Transverse colon (tissue), 4 donors: ENCODE data around the gene OR52E8. TPM values are rescaled to one million over a fixed set of nuclear protein-coding genes. Genes with fewer than 3 reads are reported as not detected.
A peak's percentile ranks its signal among the peaks of the same experiment; 100 is the strongest.

Source experiments
- DNase-seq: peaks from one replicate; pipeline ENCODE4 v3.0.0-alpha.2; 2019
- H3K27ac ChIP-seq, 4 donors: fragments of 200-600 bp; sonication (generic); 2 replicates each; pipeline ENCODE4 v1.5.1; 2016 to 2018; ENCODE audit warnings: inconsistent platforms in 4 of 4
- H3K27me3 ChIP-seq: fragments of 200-600 bp; sonication (generic); 2 replicates; pipeline ENCODE4 v1.5.1; 2017; ENCODE audit warnings: inconsistent platforms
- H3K36me3 ChIP-seq, 4 donors: fragments of 200-600 bp; sonication (generic); 2 replicates each; pipeline ENCODE4 v1.5.1; 2017 to 2019; ENCODE audit warnings: inconsistent platforms in 4 of 4
- H3K4me1 ChIP-seq, 4 donors: fragments of 200-600 bp; sonication (generic); 2 replicates each; pipeline ENCODE4 v1.5.1; 2017 to 2020; ENCODE audit warnings: inconsistent platforms in 4 of 4
- H3K4me3 ChIP-seq, 4 donors: fragments of 200-600 bp; sonication (generic); 1 replicate in 1 of 4; 2 replicates in 3 of 4; pipeline versions ENCODE4 v1.5.1 to v1.6.1; 2017 to 2019; ENCODE audit warnings: inconsistent platforms in 4 of 4
- H3K9me3 ChIP-seq, 2 donors: fragments of 200-600 bp; sonication (generic); 2 replicates each; pipeline ENCODE4 v1.5.1; 2017 to 2019; ENCODE audit warnings: inconsistent platforms in 2 of 2
- EP300 ChIP-seq: sonication (generic); formaldehyde crosslinking; IDR thresholded peaks from one replicate; pipeline ENCODE4 v1.6.1; 2017; ENCODE audit warnings: antibody characterized with exemption, low read depth
- POLR2A ChIP-seq: fragments of 450-650 bp; IDR thresholded peaks from one replicate; pipeline ENCODE4 v1.6.1; 2016; ENCODE audit warnings: antibody characterized with exemption, mild to moderate bottlenecking, moderate library complexity
- POLR2AphosphoS5 ChIP-seq, 3 donors: sonication (generic); formaldehyde crosslinking; IDR thresholded peaks; one replicate each; pipeline ENCODE4 v1.6.1; 2016; ENCODE audit warnings: antibody characterized with exemption in 3 of 3
- WGBS, 2 donors: methylation state at CpG; one replicate each; pipeline ENCODE4 v1.1.5; 2018; ENCODE audit warnings: low coverage in 1 of 2; 5-methylcytosine and 5-hydroxymethylcytosine counted together
- in situ Hi-C, 4 donors: fragments of 200-750 bp; cut with MboI; loops; one replicate each; pipeline versions ENCODE4 v1.15.0 to v1.15.1; 2017; ENCODE audit warnings: low sequenced_read_pairs in 3 of 4, low pct_ligation_motif_present in 1 of 4, low pct_unique_long_range_greater_than_20kb in 1 of 4
- intact Hi-C: fragments of 100-400 bp; cut with DNase I; formaldehyde crosslinking; loops from one replicate; pipeline ENCODE4 v1.15.1; 2023; ENCODE audit warnings: low total_unique reads
- total RNA-seq, 4 donors: library from RNA; depleted of rRNA; stranded (reverse); fragments of >200 nt; gene quantifications; one replicate each; pipeline ENCODE4 v1.1.0, GENCODE V29; 2016
- TF ChIP-seq, protein P1 (sequence below), 5 experiments: fragments of 200-600 bp in 3 of 5; fragments of 450-650 bp in 2 of 5; sonication (generic) in 3 of 5; IDR thresholded peaks; 1 replicate in 2 of 5; 2 replicates in 3 of 5; pipeline ENCODE4 v1.5.1; 2016 to 2017; ENCODE audit warnings: antibody characterized with exemption in 5 of 5, inconsistent platforms in 3 of 5, mild to moderate bottlenecking in 2 of 5, moderate library complexity in 1 of 5

OR52E8 gene
- total RNA-seq, 4 donors from 2014 or later: not detected

GRCh38 chr11:5808500-5809121 is 48.9 kb downstream of the OR52E8 start, which contains the start of gene OR52N2:
OR52N2 (plus strand) TSS chr11:5808924; CDS start chr11:5820336, 11,412 bp downstream.
- peak; percentile 73 for DNase-seq
- TF ChIP-seq POLR2AphosphoS5 (IDR thresholded peaks at IDR 0.05) (no peak), EP300 (no peak)
- TF ChIP-seq, protein P1, sequence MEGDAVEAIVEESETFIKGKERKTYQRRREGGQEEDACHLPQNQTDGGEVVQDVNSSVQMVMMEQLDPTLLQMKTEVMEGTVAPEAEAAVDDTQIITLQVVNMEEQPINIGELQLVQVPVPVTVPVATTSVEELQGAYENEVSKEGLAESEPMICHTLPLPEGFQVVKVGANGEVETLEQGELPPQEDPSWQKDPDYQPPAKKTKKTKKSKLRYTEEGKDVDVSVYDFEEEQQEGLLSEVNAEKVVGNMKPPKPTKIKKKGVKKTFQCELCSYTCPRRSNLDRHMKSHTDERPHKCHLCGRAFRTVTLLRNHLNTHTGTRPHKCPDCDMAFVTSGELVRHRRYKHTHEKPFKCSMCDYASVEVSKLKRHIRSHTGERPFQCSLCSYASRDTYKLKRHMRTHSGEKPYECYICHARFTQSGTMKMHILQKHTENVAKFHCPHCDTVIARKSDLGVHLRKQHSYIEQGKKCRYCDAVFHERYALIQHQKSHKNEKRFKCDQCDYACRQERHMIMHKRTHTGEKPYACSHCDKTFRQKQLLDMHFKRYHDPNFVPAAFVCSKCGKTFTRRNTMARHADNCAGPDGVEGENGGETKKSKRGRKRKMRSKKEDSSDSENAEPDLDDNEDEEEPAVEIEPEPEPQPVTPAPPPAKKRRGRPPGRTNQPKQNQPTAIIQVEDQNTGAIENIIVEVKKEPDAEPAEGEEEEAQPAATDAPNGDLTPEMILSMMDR (IDR thresholded peaks at IDR 0.05): peak; percentile 68 to 75 (median 75)
- WGBS, 2 donors: 5 to 10% methylated on average over 5 to 24 of the region's 24 CpGs
- Histone ChIP-seq H3K9me3 (no peaks in the 10 kb centered on the region), H3K4me3 (peak within 1 kb of the TSS; percentile 15 to 49 (median 30)), H3K27me3 (no peaks in the 10 kb centered on the region), H3K27ac (no peak within 1 kb of the TSS), H3K36me3 (no peaks in the 10 kb centered on the region), H3K4me1 (peaks cover 0 to 11% (median 0%) of the 10 kb centered on the region in 4 donors)
- intact Hi-C loops: loop anchor here (5.0 kb wide), 1 partner anchor 321 kb away; the partner anchor contains the start of gene OR52D1
- in situ Hi-C loops: loop anchor here in 3 of 4 donors (10.0 to 25.0 kb wide), 3 partner anchors 196 to 346 kb away; no protein-coding TSS in a partner anchor

DNA sequence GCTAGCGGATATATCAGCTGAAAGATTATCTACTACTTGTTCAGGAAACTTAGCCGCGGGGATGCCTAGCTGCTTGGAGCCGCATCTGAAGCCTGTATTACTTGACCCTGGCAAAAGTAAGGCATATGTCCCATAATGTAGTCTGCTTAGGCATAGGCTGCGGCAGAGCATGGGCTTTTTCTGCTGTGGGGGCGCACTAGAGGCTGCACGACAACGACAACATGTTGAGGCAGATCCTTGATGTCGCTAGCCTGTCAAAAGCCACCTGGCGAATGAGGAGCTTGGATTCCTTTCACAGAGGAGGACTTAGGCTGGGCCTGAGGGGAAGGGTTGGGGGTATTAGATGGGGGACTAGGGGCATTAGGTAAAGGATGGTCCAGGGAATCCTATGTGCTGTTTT is 49.9 kb downstream of the OR52E8 start:
- intact Hi-C loops (loop anchor here (5.0 kb wide), 1 partner anchor 320 kb away; the partner anchor contains the start of gene OR52D1), in situ Hi-C loops (loop anchor here in 3 of 4 donors (10.0 to 25.0 kb wide), 3 partner anchors 195 to 345 kb away; no protein-coding TSS in a partner anchor)
- Histone ChIP-seq H3K27me3 (no peaks in the 10 kb centered on the region), H3K4me1 (peaks cover 0 to 11% (median 0%) of the 10 kb centered on the region in 4 donors), H3K4me3 (no peak overlapping the region), H3K9me3 (no peaks in the 10 kb centered on the region), H3K27ac (no peak overlapping the region), H3K36me3 (no peaks in the 10 kb centered on the region)
- TF ChIP-seq POLR2AphosphoS5 (IDR thresholded peaks at IDR 0.05): no peak
- no peak for TF ChIP-seq POLR2A
- TF ChIP-seq, protein P1 (IDR thresholded peaks at IDR 0.05): no peak
- TF ChIP-seq EP300: no peak
- no peak for DNase-seq
- 78 to 100% methylated on average over 4 to 10 of the region's 10 CpGs for WGBS, 2 donors

Other genes with a start within 250 kb of the OR52E8 start
- 1 to 10 TPM; 1.5 to 9.8 (median 7.1) TPM for gene TRIM34, start 232.7 kb downstream of the OR52E8 start, total RNA-seq
- gene TRIM5, start 172.6 kb downstream of the OR52E8 start, total RNA-seq: 10 to 100 TPM; 10.5 to 23.6 (median 16.3) TPM
- gene TRIM22, start 167.9 kb downstream of the OR52E8 start, total RNA-seq: 10 to 100 TPM in 3 of 4 donors, 1 to 10 TPM in 1; 3.2 to 35.2 (median 21.4) TPM
- not detected for gene OR56B1, start 121.2 kb downstream of the OR52E8 start, total RNA-seq
- gene OR52N4, start 103.4 kb downstream of the OR52E8 start, total RNA-seq: not detected
- 1 to 10 TPM in 1 of 4 donors, not detected in 3; 1.1 TPM for gene OR52N5, start 74.3 kb downstream of the OR52E8 start, total RNA-seq
- gene OR52N1, start 66.4 kb downstream of the OR52E8 start, total RNA-seq: not detected
- not detected for gene OR52N2, start 48.8 kb downstream of the OR52E8 start, total RNA-seq
- gene OR52E6, start 15.8 kb downstream of the OR52E8 start, total RNA-seq: not detected
- not detected for gene OR52E4, start 22.9 kb upstream of the OR52E8 start, total RNA-seq
- gene OR52E5, start 35.5 kb upstream of the OR52E8 start, total RNA-seq: not detected
- gene OR56A3, start 84.6 kb upstream of the OR52E8 start, total RNA-seq: not detected
- gene OR56A5, start 110.8 kb upstream of the OR52E8 start, total RNA-seq: not detected
- not detected for gene OR52L1, start 129.3 kb upstream of the OR52E8 start, total RNA-seq
- under 1 TPM in 1 of 4 donors, not detected in 3; 0.14 TPM for gene OR56A4, start 149.3 kb upstream of the OR52E8 start, total RNA-seq
- under 1 TPM in 1 of 4 donors, not detected in 3; 0.14 TPM for gene OR56A1, start 173.1 kb upstream of the OR52E8 start, total RNA-seq
- gene OR56B4, start 250.0 kb upstream of the OR52E8 start, total RNA-seq: not detected